Ishikawa (cell line): Measurements from ENCODE around the gene YARS1.

Experiments
- CEBPB ChIP-seq: IDR thresholded peaks from 2 replicates; pipeline ENCODE4 v1.6.1; 2012
- CREB1 ChIP-seq: IDR thresholded peaks from 2 replicates; pipeline ENCODE4 v1.6.1; 2012; ENCODE audit warnings: low read depth
- EGR1 ChIP-seq: IDR thresholded peaks from 2 replicates; pipeline ENCODE4 v1.6.1; 2012
- EP300 ChIP-seq: IDR thresholded peaks from 2 replicates; pipeline ENCODE4 v1.6.1; 2012; ENCODE audit warnings: borderline replicate concordance
- FOXM1 ChIP-seq: IDR thresholded peaks from 2 replicates; pipeline ENCODE4 v1.6.1; 2012; ENCODE audit warnings: low read depth, borderline replicate concordance
- NFIC ChIP-seq: IDR thresholded peaks from 2 replicates; pipeline ENCODE4 v1.6.1; 2012
- RAD21 ChIP-seq: IDR thresholded peaks from 2 replicates; pipeline ENCODE4 v1.6.1; 2012; ENCODE audit warnings: low read depth
- REST ChIP-seq: IDR thresholded peaks from 2 replicates; pipeline ENCODE4 v1.6.1; 2012; ENCODE audit warnings: low read depth, mild to moderate bottlenecking
- TAF1 ChIP-seq: IDR thresholded peaks from 2 replicates; pipeline ENCODE4 v1.6.1; 2012; ENCODE audit warnings: low read depth, mild to moderate bottlenecking
- TCF12 ChIP-seq: IDR thresholded peaks from 2 replicates; pipeline ENCODE4 v1.6.1; 2012; ENCODE audit warnings: low read depth
- TEAD4 ChIP-seq: IDR thresholded peaks from 2 replicates; pipeline ENCODE4 v1.6.1; 2012
- YY1 ChIP-seq: IDR thresholded peaks from 2 replicates; pipeline ENCODE4 v1.6.1; 2012; ENCODE audit warnings: low read depth
- ZBTB7A ChIP-seq: IDR thresholded peaks from 2 replicates; pipeline ENCODE4 v1.6.1; 2012; ENCODE audit warnings: low read depth
- TF ChIP-seq, protein P1 (sequence below): IDR thresholded peaks from 2 replicates; pipeline ENCODE4 v1.6.1; 2012
- TF ChIP-seq, protein P2 (sequence below): IDR thresholded peaks from 2 replicates; pipeline ENCODE4 v1.6.1; 2012

Gene YARS1

DNA sequence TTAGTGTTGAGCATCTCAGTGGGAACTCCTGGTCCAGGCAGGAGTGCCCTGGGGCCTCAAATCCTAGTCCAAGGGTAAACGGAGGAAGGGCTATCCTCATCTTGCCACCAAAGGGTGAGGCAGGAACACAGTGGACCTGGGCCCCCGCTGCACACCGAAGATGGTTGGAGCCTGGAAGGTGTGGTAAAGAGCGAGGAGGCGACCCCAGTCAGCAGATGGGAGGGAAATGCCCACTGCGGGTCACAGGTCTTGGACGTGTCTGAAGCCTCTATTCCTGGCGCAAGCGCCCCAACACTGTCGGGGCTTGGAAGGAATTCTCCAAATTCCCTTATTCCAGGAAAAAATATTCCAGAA is 76.1 kb downstream of the YARS1 start:
- TF ChIP-seq TCF12 = no peak
- TF ChIP-seq ZBTB7A = no peak
- TF ChIP-seq YY1 = no peak
- no peak for TF ChIP-seq EP300
- no peak for TF ChIP-seq EGR1
- no peak for TF ChIP-seq CREB1
- no peak for TF ChIP-seq REST
- TF ChIP-seq RAD21 = no peak
- TF ChIP-seq TAF1 = no peak
- TF ChIP-seq TEAD4 = no peak
- TF ChIP-seq, protein P1, sequence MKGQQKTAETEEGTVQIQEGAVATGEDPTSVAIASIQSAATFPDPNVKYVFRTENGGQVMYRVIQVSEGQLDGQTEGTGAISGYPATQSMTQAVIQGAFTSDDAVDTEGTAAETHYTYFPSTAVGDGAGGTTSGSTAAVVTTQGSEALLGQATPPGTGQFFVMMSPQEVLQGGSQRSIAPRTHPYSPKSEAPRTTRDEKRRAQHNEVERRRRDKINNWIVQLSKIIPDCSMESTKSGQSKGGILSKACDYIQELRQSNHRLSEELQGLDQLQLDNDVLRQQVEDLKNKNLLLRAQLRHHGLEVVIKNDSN = no peak
- TF ChIP-seq, protein P2, sequence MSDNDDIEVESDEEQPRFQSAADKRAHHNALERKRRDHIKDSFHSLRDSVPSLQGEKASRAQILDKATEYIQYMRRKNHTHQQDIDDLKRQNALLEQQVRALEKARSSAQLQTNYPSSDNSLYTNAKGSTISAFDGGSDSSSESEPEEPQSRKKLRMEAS = no peak
- no peak for TF ChIP-seq NFIC
- no peak for TF ChIP-seq FOXM1
- no peak for TF ChIP-seq CEBPB

DNA sequence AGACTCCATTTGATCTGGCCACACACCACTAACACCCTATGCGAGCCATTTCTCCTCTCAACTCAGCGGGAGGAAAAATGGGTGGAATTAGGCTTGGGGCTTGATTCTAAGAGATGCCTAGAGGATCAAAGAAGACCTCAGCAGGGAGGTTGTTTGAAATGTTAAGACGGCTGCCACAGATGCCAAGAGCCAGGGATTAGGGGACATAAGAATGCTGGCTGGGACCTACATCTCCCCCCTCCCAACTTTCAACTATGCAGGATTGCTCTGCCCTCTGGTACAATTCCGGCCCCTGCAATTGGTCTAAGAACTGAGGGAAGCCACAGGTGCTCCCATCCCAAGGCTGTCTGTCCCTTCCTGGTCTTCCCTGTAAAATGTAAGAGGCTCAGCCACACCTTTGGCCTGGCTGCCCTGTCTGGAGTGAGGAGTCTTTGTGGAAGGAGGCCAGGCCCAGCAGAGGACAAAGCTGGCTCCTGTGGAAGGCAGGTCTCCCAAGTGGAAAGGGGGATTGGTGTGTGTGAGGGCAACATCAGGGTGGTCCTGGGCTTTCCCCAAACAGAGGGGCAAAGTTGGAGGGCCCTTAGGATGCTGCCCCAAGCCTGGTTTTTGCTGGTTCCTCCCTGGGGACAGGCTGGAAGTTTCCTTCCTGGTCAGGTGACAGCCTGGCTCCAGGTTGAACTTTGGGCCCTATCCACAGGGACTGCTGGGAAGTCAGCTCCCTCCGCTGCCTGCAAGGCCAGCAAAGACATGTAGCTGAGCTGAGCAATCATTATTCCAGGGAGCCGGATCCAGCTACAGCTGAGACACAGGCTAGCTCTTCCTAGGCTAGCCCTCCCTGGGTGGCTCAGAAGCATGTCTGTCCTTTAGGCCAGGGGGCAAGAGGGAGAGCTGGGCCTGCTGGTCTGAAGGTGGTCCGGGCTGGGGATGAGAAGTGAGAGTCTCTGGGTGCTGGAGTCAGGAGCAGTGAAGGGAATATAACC is 80.1 kb downstream of the YARS1 start:
- TF ChIP-seq TEAD4 = no peak
- TF ChIP-seq, protein P1 = 0 out of 2 replicates have a peak, but pooled peaks have one; percentile 25

GRCh38 chr1:32733582-32734321 is 83.4 kb downstream of the YARS1 start:
- TF ChIP-seq NFIC (no peak), EP300 (no peak), EGR1 (no peak), TCF12 (no peak), ZBTB7A (no peak), REST (no peak), RAD21 (no peak), YY1 (no peak), CEBPB (no peak), TEAD4 (no peak), CREB1 (no peak), TAF1 (no peak)
- TF ChIP-seq, protein P2 = no peak
- TF ChIP-seq, protein P1 = no peak

- TF ChIP-seq EGR1 (no peak), REST (no peak), NFIC (no peak), EP300 (no peak), CEBPB (no peak), YY1 (no peak), TEAD4 (no peak), FOXM1 (no peak), ZBTB7A (no peak), RAD21 (no peak), CREB1 (no peak), TAF1 (no peak), TCF12 (no peak)
- TF ChIP-seq, protein P2 = no peak
- TF ChIP-seq, protein P1 = no peak
These were observed 87.7 kb downstream of the YARS1 start for GRCh38 chr1:32729254-32730046.
